ENCODE results near the gene TOB1. TPM values are rescaled to one million over a fixed set of nuclear protein-coding genes. Genes with fewer than 3 reads are reported as not detected.

The TOB1 gene
- total RNA-seq, 1 donor from 2014 or later, result 70.1 TPM

DNA sequence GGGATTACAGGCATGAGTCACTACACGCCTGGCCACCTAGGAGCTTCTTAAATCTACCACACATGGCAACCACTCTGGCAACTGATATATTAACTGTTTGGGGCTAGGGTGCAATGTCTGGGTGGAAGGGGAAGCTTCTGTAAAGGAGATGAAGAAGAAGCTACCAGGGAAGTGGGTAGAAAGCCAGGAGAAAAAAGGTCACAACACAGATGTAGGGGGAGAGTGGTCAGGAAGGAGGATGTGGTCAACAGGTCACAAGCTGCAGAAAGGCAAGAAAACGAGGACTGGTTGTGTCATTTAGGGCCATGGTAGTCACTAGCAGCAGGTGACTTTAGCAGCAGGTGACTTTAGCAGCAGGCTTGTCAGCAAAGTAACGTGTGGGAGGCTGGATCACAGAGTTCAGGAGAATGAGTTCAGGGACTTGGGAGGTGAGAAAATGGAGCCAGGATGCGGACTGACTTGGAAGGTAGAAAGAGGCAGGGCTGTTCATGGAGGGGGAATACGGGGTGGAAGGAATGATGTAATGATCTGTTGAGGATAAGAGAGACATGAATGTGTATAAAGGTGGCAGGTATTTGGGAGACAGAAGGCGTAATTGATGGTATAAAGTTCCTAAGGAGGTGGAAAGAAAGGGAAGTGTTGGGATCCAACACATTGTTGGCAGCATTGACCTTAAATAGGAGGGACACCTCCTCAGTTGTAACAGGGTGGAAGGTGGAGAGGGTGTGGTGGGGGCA is 47.1 kb downstream of the TOB1 start:
- TF ChIP-seq CTCF (IDR thresholded peaks at IDR 0.05), result no peak
- ATAC-seq, result peak; percentile 63
- H3K4me1 ChIP-seq, result no peaks in the 10 kb centered on the region

DNA sequence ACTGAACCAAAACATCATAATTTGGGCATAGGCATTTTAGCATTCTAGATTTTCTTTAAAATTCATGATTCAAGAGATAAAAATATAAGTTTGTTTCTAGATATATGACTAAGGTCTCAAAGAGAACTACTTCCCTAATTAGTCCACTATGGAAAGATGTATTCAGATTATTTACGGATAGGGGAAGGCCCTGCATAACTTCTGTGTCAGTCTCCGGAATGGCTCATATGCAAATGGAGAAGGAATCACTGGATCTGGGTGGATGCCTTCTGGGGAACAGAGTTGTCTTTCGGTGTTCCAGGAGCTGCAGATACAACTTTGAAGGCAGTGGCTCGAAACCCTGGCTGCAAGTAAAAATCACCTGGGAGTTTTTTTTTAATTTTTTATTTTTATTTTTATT is 47.9 kb downstream of the TOB1 start:
- no peak for TF ChIP-seq CTCF (IDR thresholded peaks at IDR 0.05)

More for the DNA sequence above, 47.1 kb downstream of the TOB1 start:
- Histone ChIP-seq H3K9me3 (no peaks in the 10 kb centered on the region), H3K4me3 (no peak overlapping the region), H3K36me3 (no peaks in the 10 kb centered on the region), H3K27ac (no peak overlapping the region), H3K27me3 (peaks cover 10% of the 10 kb centered on the region)
- intact Hi-C loops (cut with DNase I), result no loop called here
- DNase-seq, result no peak

GRCh38 chr17:50817838-50818237 is 48.3 kb downstream of the TOB1 start:
- no peak for ATAC-seq

More for the DNA sequence above, 47.9 kb downstream of the TOB1 start:
- Histone ChIP-seq H3K36me3 (no peaks in the 10 kb centered on the region), H3K9me3 (no peaks in the 10 kb centered on the region), H3K27ac (no peak overlapping the region), H3K27me3 (peaks cover 10% of the 10 kb centered on the region), H3K4me1 (no peaks in the 10 kb centered on the region), H3K4me3 (no peak overlapping the region)
- DNase-seq (no peak), ATAC-seq (no peak)
- intact Hi-C loops (cut with DNase I), result no loop called here

GRCh38 chr17:50816771-50817751 is 49.1 kb downstream of the TOB1 start:
- intact Hi-C loops (cut with DNase I), result no loop called here
- no peaks in the 10 kb centered on the region for H3K36me3 ChIP-seq
- H3K27me3 ChIP-seq, result peaks cover 10% of the 10 kb centered on the region
- ATAC-seq, result peak; percentile 81
- peak; percentile 84 for DNase-seq
- no peak overlapping the region for H3K4me3 ChIP-seq
- no peaks in the 10 kb centered on the region for H3K9me3 ChIP-seq
- no peaks in the 10 kb centered on the region for H3K4me1 ChIP-seq
- H3K27ac ChIP-seq, result no peak overlapping the region
- peak; percentile 83 for TF ChIP-seq CTCF (IDR thresholded peaks at IDR 0.05)

More at GRCh38 chr17:50817838-50818237, 48.3 kb downstream of the TOB1 start:
- no peak overlapping the region for H3K4me3 ChIP-seq
- no peak for DNase-seq
- no peak for TF ChIP-seq CTCF (IDR thresholded peaks at IDR 0.05)
- H3K27me3 ChIP-seq, result peaks cover 10% of the 10 kb centered on the region
- H3K9me3 ChIP-seq, result no peaks in the 10 kb centered on the region
- H3K36me3 ChIP-seq, result no peaks in the 10 kb centered on the region
- H3K4me1 ChIP-seq, result no peaks in the 10 kb centered on the region
- no peak overlapping the region for H3K27ac ChIP-seq
- intact Hi-C loops (cut with DNase I), result no loop called here

- intact Hi-C loops (cut with DNase I), result no loop called here
Measured at GRCh38 chr17:50816271-50816670, 49.9 kb downstream of the TOB1 start.

More at GRCh38 chr17:50816271-50816670, 49.9 kb downstream of the TOB1 start:
- no peaks in the 10 kb centered on the region for H3K9me3 ChIP-seq
- H3K27me3 ChIP-seq, result peaks cover 10% of the 10 kb centered on the region
- TF ChIP-seq CTCF (IDR thresholded peaks at IDR 0.05), result no peak
- no peaks in the 10 kb centered on the region for H3K36me3 ChIP-seq
- no peak overlapping the region for H3K27ac ChIP-seq
- H3K4me3 ChIP-seq, result no peak overlapping the region
- no peak for DNase-seq
- no peaks in the 10 kb centered on the region for H3K4me1 ChIP-seq
- ATAC-seq, result peak; percentile 45

Data from upper lobe of right lung (tissue), 1 donor.